Adrenal gland (tissue), 5 donors: ENCODE measurements around the gene AP1G2.

Source experiments
- CTCF ChIP-seq, 6 experiments: fragments of 450-650 bp in 4 of 6; fragments of 200-600 bp in 2 of 6; sonication (generic) in 1 of 6; IDR thresholded peaks; 1 replicate in 5 of 6; 2 replicates in 1 of 6; pipeline versions ENCODE4 v1.5.1 to v1.8.0; 2016 to 2021; ENCODE audit warnings: antibody characterized with exemption in 6 of 6, mild to moderate bottlenecking in 2 of 6, moderate library complexity in 1 of 6
- POLR2A ChIP-seq, 2 donors: fragments of 450-650 bp; IDR thresholded peaks; one replicate each; pipeline ENCODE4 v1.6.1; 2017; ENCODE audit warnings: antibody characterized with exemption in 2 of 2, mild to moderate bottlenecking in 2 of 2, moderate library complexity in 1 of 2
- donor health status: DM: no; HTN: no; CAD: no.

GRCh38 chr14:23562822-23563472 lies 4.6 kb downstream of the AP1G2 start:
- peak; percentile 82 to 94 (median 90) for TF ChIP-seq CTCF (IDR thresholded peaks at IDR 0.05)
- peak in 1 of 2 donors; percentile 8 for TF ChIP-seq POLR2A (IDR thresholded peaks at IDR 0.05)
